ENCODE measurements around the gene SLC49A4.

The SLC49A4 gene

DNA sequence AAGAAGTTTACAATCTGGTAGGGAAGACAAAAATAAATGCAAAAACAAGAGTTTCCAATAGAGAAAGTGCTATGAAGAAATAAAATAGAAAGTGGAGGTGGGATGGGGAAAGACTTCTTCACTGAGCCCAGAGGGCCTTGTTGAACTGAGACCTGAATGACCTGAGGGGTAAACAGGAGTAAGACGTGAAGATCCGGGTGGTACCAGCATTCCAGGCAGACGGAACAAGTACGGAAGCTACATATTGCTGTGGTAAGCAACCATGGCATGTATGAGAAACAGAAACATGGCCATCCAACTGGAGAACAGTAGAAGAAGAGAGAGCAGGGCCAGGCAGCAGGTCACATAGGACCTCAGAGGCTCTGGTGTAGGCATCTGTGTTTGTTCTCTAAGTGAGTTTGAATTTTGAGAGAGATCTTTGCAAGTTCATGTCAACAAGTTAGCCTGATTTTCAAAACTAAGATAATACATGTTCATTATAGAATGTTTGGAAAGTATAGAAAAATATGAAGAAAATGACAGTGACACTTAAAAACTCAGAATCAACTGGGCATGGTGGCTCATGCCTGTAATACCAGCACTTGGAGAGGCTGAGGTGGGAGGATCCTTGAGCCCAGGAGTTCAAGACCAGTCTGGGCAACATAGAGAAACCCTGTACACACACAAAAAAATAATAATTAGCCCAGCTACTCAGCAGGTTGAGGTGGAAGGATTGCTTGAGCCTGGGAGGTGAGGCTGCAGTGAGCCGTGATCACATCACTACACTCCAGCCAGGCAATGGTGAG is 64.3 kb downstream of the SLC49A4 start:
- no peak for DNase-seq (ENCODE audit: low spot score)

DNA sequence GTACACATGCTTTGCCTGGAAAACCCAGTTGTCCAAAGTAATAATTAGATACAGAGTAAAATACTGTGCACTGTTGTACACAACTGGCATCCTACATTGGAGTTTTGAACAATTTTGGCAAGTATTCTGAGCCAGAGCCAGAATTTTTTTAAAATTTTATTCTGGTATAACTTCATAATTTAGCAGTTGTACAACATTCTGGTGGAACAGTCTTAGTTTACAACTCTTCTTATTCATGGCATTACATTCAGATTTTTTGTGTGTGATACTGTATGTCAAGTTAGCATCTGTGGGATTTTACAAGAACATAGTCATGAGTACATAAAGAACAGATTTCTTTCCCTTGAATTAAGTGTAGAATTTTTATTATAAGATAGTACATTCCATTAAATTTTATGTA is 67.5 kb downstream of the SLC49A4 start:
- DNase-seq (ENCODE audit: low spot score) = no peak

- DNase-seq (ENCODE audit: low spot score) = no peak
Observed at GRCh38 chr3:122864498-122864897, 69.6 kb downstream of the SLC49A4 start.

DNA sequence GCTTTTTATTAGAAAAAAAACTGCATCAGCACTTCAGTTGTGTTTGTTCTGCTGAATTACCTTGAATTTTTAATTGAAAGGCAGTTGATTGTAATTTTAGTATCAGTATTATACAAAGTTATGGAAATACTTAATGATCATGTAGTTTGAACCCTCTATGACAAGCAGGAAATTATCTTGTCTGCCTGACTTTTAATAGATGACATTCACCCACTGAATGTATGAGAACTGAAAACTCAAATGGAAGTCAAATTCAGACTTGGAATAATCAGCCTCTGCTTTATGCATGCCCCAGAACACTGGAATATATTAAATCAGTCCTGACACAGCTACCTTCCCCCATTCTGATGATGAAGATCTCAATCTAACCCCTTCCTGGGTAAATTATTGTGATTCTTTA is 73.5 kb downstream of the SLC49A4 start:
- no peak for DNase-seq (ENCODE audit: low spot score)

GRCh38 chr3:122873741-122874515 is 79.1 kb downstream of the SLC49A4 start:
- DNase-seq (ENCODE audit: low spot score) = no peak

DNA sequence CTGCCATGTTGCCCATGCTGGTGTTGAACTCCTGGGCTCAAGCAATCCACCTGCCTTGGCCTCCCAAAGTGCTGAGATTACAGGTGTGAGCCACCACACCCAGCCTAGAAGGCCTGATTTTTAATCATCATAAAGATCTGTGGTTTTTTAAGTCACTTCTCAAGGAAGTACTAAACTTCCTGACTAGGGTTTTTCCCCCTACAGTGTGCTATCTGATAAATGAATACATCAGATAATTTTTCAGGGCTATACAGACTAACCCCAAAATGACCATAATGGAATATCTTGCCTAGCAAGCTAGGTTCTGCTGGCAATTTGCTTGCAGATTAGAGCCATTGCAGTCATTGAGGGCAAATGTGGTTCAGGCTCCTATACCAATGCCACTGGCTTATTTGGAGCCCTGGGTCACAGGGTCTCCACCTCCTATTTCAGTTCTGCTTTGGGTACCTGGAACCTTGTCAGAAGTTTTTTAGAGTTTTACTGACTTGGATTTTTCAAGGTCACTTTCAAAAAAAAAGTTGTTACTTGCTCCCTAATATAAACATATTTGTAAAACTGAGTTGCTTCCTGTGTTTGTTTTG is 80.8 kb downstream of the SLC49A4 start:
- DNase-seq (ENCODE audit: low spot score) = no peak

DNA sequence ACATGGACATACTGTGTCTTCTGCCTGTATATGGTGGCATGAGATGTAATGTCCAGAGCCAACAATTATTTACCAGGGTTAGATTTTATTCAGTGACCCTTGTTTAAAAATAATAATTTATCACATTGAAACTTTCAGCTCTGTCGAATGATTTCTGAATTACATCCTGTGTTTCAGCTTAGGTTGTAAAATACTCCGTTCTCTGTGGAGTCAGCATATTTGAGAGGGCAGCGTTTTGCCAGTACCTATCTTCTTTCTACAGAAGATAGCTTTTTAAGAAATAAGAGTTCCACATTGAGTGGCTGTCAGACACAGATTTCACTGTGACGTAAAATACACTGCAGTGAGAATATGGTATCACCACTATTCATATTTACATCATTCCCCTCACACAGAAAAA is 85.3 kb downstream of the SLC49A4 start:
- no peak for DNase-seq (ENCODE audit: low spot score)

DNA sequence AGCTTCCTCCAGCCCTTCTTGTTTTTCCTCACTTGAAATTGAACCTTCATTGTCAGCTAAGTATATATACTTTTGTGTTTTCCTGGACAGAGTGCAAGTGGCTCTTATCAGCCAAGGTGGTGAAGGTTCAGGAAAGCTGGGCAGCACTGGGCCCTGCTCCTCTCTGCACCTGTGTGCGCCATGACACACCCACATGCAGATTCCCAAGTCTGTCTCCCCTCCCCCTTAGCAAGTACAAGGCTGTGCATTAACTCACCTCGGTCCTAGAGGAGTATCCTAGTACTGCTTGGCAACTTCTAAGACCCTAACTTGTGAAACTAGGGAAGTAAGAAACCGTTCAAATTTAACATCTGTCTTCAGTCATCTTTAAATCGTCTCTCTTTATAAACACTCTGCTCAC is 85.8 kb downstream of the SLC49A4 start:
- DNase-seq (ENCODE audit: low spot score) = no peak

DNA sequence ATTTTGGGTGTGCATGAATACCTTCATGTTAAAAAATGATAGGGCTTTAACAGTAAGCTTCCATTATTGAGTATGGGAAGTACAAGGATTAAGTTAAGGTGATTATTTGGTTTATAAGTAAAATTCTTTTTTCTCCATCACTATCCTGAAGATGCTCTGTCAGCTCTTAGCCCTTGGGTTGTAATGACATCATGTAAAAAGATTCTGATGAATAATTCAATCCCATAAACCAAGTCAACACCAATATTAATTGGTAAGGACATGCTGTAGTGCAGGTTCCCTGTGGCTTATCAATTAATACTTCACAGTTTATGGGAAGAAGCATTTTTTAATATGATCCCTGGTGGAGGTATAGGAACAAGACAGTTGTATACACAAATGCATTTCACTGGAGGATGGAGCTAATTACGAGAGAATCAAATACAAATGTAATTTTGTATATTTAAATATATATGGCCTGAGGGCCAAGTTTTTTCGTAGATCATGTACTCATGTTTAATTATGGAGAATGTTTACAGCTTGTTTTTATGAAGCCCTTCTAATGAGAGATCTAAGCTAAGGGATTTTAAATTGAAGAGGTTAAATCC is 87.6 kb downstream of the SLC49A4 start:
- DNase-seq (ENCODE audit: low spot score) = no peak

DNA sequence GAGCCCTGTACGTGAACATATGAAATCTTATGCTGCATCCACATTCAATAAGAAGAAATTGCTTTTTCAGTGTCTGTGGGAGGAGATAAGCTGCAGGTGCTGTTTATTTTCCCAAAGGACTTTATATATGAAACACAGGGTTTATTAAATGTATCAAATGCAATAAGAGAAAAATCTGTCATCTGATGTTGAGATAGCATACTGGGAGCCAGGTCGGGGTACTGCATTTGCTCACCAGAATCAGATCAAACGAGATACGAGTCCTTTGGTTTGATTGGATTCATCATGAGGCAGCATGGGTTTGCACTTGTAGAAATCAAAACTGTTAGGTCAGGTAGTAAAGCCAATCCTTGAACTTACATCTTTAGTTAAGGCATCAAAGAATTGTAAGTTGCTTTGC is 91.4 kb downstream of the SLC49A4 start:
- no peak for DNase-seq (ENCODE audit: low spot score)

DNA sequence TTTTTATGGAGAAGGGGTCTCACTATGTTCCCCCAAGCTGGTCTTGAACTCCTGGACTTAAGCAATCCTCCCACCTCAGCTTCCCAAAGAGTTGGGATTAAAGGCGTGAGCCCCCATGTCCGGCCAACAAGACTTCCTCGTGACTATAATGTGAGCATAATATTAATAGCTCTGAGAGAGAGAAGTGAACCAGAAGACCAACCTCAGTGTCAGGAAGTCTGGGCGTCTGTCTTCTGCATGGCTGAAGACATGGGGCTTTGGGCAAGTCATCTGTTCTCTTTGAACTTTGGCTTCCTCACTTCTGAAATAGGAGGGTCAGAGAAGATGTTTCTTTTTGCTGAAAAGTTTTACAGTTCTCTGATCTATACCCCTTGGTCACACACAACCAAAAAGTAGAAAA is 92.1 kb downstream of the SLC49A4 start:
- DNase-seq (ENCODE audit: low spot score) = peak; percentile 7

DNA sequence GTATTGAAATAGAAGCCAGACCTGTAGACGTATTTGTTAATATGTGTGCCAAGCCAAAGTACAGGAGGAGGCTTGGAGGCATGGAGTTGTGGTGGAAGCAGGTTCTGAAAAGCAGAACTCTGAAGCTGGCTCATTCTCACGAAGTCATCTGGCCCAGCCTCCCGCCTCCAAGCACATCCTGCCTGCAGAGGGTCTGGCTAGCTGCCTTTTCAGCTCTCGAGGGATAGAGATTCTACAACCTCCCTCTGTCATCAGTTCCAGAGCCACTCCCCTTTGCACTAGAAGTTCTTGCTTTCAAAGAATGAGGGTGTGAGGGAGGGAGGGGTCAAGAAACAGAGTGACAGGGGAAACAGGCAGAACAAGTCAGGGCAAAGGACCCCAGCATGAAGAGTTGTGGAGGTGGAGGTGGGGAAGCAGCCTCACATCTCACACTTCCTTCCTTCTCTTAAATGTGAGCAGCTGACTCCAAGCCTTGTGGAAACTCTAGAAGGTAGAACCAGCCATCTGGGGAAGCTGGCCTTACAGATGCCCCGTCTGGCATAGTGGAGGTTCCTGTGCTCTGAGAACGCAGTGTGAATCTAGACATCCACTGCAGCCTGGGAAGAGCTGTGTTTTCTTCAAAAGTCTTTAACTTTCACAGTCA is 95.3 kb downstream of the SLC49A4 start:
- DNase-seq (ENCODE audit: low spot score) = peak; percentile 24

- no peak for DNase-seq (ENCODE audit: low spot score)
Observed at GRCh38 chr3:122890720-122891220, 95.9 kb downstream of the SLC49A4 start.

GRCh38 chr3:122892118-122892960 is 97.5 kb downstream of the SLC49A4 start:
- no peak for DNase-seq (ENCODE audit: low spot score)

GRCh38 chr3:122893282-122893681 is 98.4 kb downstream of the SLC49A4 start:
- no peak for DNase-seq (ENCODE audit: low spot score)

GRCh38 chr3:122893754-122894668 is 99.1 kb downstream of the SLC49A4 start:
- no peak for DNase-seq (ENCODE audit: low spot score)

DNA sequence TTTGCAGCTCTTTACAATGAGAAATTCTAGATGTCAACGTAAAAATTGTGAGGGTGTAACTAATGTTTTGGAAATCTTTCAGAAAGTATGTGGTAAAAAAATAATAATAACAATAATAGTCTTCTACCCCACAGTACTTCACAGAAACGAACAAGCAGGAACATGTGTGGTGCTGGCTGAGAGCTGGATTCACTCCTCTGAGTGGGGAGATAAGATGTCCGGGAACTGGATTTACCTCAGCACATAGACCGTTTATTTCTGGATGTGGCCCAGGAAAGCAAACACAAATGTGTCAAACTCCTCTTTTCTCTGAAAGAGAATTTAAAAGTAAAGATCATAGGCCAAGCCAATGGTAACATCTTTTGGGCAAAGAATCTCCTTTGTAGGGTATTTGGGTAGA is 103.4 kb downstream of the SLC49A4 start:
- no peak for DNase-seq (ENCODE audit: low spot score)

DNA sequence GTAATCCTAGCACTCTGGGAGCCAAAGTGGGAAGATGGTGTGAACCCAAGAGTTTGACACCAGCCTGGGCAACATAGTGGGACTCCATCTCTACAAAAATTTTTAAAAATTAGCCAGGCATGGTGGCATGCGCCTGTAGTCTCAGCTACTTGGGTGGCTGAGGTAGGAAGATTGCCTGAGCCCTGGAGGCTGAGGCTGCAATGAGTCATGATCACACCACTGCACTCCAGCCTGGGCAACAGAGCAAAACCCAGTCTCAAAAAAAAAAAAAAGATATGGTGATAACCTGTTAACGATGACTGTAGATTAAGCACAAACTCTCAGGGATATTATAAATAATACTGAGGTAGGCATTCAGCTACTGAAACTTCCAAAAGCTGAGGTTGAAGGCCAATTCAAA is 107.5 kb downstream of the SLC49A4 start:
- no peak for DNase-seq (ENCODE audit: low spot score)

DNA sequence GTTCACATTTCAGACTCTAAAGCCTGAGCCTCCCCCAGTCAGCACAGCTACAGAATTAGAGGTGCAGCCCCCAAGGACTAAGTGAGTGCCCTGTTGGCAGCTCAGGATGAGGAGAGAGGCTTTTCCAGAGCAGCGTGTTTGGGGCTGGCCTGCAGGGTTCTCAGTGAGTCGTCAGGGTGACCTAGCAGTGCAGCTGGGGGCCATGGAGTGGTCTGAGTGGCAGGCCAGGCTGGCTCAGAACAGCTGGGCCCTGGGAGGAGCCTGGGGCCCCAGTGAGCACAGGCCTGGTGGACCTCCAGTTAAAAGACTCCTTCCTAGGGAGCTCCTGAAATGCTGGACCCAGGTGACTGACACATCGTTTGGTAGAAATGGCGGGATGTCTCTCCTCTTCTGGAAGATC is 108.3 kb downstream of the SLC49A4 start:
- DNase-seq (ENCODE audit: low spot score) = no peak

DNA sequence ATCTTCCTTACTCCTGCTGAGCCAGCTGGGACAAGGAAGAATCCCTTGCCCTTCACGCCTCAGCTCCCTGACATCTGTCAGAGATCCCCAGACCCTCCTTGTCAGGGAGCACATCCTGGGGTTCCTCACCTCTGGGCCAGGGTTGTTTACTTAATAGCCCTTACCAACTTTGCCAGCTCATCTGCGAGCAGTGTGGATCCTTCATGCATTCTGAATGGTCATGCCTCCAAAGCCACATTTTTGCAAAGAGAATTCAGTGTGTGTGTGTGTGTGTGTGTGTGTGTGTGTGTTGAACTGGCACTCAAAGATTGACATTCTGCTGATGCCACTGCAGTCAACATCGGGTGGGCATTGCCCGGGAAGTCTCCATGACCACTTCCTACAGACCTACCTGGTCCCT is 112.6 kb downstream of the SLC49A4 start:
- DNase-seq (ENCODE audit: low spot score) = no peak
